ENCODE data around the gene CFAP57. TPM values are rescaled to one million over a fixed set of nuclear protein-coding genes. Genes with fewer than 3 reads are reported as not detected.

Gene CFAP57
- total RNA-seq, 2 donors from 2014 or later = 0.14 to 4.7 TPM

DNA sequence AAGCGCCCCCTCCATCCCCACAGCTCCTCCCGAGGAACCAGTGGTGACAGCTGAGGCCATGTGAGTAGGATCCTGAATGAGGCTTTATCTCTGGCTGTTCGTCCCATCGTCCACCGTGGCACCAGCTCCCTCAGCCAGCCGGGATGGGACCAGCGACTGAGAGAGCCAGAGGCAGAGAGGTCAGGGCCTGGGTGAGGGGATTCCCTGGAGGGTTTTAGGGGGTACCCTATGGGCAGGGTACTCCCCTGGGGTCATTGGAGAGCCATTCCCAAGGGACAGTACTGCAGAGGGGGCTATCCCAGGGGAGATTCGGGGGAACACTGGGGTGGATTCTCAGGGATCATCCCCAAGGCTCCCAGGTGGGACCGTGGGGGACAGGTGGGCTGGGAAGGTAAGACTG, 100.0 kb downstream of the CFAP57 start:
- H3K27me3 ChIP-seq (replicated peaks; ENCODE audit: insufficient read depth) = no peaks in the 10 kb centered on the region
- no peak overlapping the region for H3K27ac ChIP-seq

DNA sequence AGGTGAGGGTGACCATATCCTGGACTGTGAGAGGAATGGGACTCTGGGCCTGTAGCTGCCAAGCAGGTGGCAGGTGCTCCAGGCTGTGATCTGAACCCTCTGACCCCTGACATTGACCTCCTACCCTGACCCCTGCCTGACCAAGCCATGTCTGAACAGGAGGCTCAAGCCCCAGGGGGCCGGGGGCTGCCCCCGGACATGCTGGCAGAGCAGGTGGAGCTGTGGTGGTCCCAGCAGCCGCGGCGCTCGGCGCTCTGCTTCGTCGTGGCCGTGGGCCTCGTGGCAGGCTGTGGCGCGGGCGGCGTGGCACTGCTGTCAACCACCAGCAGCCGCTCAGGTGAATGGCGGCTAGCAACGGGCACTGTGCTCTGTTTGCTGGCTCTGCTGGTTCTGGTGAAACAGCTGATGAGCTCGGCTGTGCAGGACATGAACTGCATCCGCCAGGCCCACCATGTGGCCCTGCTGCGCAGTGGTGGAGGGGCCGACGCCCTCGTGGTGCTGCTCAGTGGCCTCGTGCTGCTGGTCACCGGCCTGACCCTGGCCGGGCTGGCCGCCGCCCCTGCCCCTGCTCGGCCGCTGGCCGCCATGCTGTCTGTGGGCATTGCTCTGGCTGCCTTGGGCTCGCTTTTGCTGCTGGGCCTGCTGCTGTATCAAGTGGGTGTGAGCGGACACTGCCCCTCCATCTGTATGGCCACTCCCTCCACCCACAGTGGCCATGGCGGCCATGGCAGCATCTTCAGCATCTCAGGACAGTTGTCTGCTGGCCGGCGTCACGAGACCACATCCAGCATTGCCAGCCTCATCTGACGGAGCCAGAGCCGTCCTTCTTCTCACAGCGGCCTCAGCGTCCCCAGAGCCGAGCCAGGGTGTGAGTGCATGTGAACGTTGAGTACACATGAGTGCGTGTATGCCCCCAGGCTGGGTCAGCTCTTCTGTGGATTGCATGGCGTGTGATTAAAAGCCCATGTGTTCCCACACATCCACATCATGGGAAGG, 100.7 kb downstream of the CFAP57 start:
- no peak for DNase-seq (ENCODE audit: low spot score)
- H3K4me1 ChIP-seq (replicated peaks) = no peaks in the 10 kb centered on the region
- no peaks in the 10 kb centered on the region for H3K27me3 ChIP-seq (replicated peaks; ENCODE audit: insufficient read depth)
- 92% methylated on average over 27 of the region's 46 CpGs for WGBS
- intact Hi-C loops (cut with DNase I) = no loop called here
- H3K9me3 ChIP-seq = no peaks in the 10 kb centered on the region
- TF ChIP-seq POLR2A (IDR thresholded peaks at IDR 0.05) (no peak), POLR2AphosphoS5 (IDR thresholded peaks at IDR 0.05) (no peak)
- TF ChIP-seq, protein P1, sequence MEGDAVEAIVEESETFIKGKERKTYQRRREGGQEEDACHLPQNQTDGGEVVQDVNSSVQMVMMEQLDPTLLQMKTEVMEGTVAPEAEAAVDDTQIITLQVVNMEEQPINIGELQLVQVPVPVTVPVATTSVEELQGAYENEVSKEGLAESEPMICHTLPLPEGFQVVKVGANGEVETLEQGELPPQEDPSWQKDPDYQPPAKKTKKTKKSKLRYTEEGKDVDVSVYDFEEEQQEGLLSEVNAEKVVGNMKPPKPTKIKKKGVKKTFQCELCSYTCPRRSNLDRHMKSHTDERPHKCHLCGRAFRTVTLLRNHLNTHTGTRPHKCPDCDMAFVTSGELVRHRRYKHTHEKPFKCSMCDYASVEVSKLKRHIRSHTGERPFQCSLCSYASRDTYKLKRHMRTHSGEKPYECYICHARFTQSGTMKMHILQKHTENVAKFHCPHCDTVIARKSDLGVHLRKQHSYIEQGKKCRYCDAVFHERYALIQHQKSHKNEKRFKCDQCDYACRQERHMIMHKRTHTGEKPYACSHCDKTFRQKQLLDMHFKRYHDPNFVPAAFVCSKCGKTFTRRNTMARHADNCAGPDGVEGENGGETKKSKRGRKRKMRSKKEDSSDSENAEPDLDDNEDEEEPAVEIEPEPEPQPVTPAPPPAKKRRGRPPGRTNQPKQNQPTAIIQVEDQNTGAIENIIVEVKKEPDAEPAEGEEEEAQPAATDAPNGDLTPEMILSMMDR (IDR thresholded peaks at IDR 0.05) = no peak
- no peak overlapping the region for H3K4me3 ChIP-seq
- no peaks in the 10 kb centered on the region for H3K36me3 ChIP-seq
- H3K27ac ChIP-seq = no peak overlapping the region

More for the DNA sequence above, 100.0 kb downstream of the CFAP57 start:
- TF ChIP-seq POLR2A (IDR thresholded peaks at IDR 0.05) (no peak), POLR2AphosphoS5 (IDR thresholded peaks at IDR 0.05) (no peak)
- TF ChIP-seq, protein P1 (IDR thresholded peaks at IDR 0.05) = no peak
- no peaks in the 10 kb centered on the region for H3K36me3 ChIP-seq
- intact Hi-C loops (cut with DNase I) = no loop called here
- 78% methylated on average over 9 of the region's 9 CpGs for WGBS
- no peak overlapping the region for H3K4me3 ChIP-seq
- H3K4me1 ChIP-seq (replicated peaks) = no peaks in the 10 kb centered on the region
- DNase-seq (ENCODE audit: low spot score) = no peak
- no peaks in the 10 kb centered on the region for H3K9me3 ChIP-seq

DNA sequence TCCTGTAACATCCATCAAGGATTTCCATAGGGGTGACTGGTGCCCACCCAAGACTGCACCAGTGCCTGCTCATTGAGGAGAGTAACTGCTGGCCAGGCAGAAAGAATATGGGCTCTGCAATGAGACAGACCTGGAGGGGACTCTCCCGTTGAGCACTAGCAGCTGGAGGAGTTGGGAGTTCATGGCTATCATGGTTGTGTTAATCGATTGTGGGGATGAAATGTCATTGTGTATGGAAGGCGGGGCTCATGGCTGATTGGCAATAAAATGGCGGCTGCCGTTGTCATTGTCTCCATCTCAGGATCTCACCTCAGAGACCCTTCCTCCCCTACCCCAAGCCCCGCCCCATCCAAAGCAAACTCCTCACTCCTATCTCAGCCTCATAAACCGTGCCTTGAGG, 101.6 kb downstream of the CFAP57 start:
- no peaks in the 10 kb centered on the region for H3K27me3 ChIP-seq (replicated peaks; ENCODE audit: insufficient read depth)
- H3K36me3 ChIP-seq = no peaks in the 10 kb centered on the region
- H3K9me3 ChIP-seq = no peaks in the 10 kb centered on the region
- TF ChIP-seq POLR2A (IDR thresholded peaks at IDR 0.05) = no peak
- no peak for TF ChIP-seq POLR2AphosphoS5 (IDR thresholded peaks at IDR 0.05)
- TF ChIP-seq, protein P1 (IDR thresholded peaks at IDR 0.05) = no peak
- H3K4me1 ChIP-seq (replicated peaks) = no peaks in the 10 kb centered on the region
- intact Hi-C loops (cut with DNase I) = no loop called here
- no peak overlapping the region for H3K4me3 ChIP-seq
- no peak for DNase-seq (ENCODE audit: low spot score)
- no peak overlapping the region for H3K27ac ChIP-seq
- WGBS = 90% methylated on average over 7 of the region's 7 CpGs

DNA sequence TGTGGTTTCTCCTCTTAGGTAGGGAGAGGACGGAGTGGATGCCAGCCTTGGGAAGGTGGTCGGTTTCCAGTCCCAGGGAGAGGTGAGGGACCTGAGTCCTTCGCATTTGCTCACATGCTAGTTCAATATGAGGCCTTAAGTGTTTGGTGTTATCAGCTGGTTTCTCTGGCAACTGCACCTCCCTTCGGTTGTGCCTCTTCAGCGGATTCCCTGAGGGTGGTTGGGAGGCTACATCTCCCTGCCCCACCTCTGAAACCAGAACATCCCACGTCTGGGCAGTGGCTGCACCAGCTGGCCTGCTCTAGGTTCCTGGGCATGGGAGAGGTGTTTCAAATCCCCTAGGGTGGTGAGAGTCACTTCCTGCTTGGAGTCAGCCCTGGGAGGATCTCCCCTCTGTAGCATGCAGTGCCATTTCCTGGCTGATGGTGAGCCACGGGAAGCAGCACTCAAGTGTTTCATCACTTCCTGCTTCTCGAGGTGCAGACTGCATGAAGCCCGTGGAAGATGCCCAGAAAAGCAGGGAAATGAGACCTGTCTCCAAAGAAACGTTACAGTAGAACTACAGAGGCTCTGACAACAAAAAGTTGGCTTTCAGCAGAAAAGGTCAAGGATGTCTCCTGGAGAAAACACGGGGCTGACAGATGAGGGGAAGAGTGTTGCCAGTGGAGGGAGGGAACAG, 102.1 kb downstream of the CFAP57 start:
- Histone ChIP-seq H3K36me3 (no peaks in the 10 kb centered on the region), H3K4me1 (replicated peaks) (no peaks in the 10 kb centered on the region), H3K27ac (no peak overlapping the region), H3K9me3 (no peaks in the 10 kb centered on the region), H3K4me3 (no peak overlapping the region), H3K27me3 (replicated peaks; ENCODE audit: insufficient read depth) (no peaks in the 10 kb centered on the region)
- 58% methylated on average over 11 of the region's 11 CpGs for WGBS
- no peak for DNase-seq (ENCODE audit: low spot score)
- TF ChIP-seq POLR2A (IDR thresholded peaks at IDR 0.05) = no peak
- TF ChIP-seq POLR2AphosphoS5 (IDR thresholded peaks at IDR 0.05) = no peak
- TF ChIP-seq, protein P1 (IDR thresholded peaks at IDR 0.05) = no peak
- intact Hi-C loops (cut with DNase I) = no loop called here

Data from prostate gland (tissue), 2 donors.